ENCODE measurements around the gene ZNF384. TPM values are rescaled to one million over a fixed set of nuclear protein-coding genes. Genes with fewer than 3 reads are reported as not detected.
"Not testable (repeated sequence)": the region's sequence is repeated elsewhere in the genome, so short reads cannot be mapped to it uniquely, and the experiment has no call there.

The ZNF384 gene
- total RNA-seq, 1 experiment from 2014 or later, result 88.0 TPM

- Histone ChIP-seq H4K20me1 (ENCODE audit: control insufficient read depth, insufficient read depth, insufficient read length) (no peaks in the 10 kb centered on the region), H2BK120ac (ENCODE audit: low read depth, low read length, poor library complexity, severe bottlenecking) (no peak overlapping the region), H3T11ph (ENCODE audit: low read length) (no peak overlapping the region), H4K8ac (replicated peaks; ENCODE audit: insufficient read length, low read depth, low read length) (no peak overlapping the region), H3K9me3 (ENCODE audit: control insufficient read depth, low read depth, low read length) (no peaks in the 10 kb centered on the region), H3K4me2 (ENCODE audit: insufficient read depth, insufficient read length, low read length) (no peak overlapping the region), H3K79me2 (ENCODE audit: insufficient read depth, low read length) (no peaks in the 10 kb centered on the region), H4K5ac (ENCODE audit: insufficient read length, low read depth, low read length) (no peak overlapping the region), H3K79me1 (ENCODE audit: insufficient read depth, low read depth, low read length, poor library complexity, severe bottlenecking) (no peaks in the 10 kb centered on the region), H3K27ac (ENCODE audit: insufficient read length, low read depth, low read length) (no peak overlapping the region), H3K9ac (ENCODE audit: extremely low read depth, insufficient read length, low read length) (no peak overlapping the region), H2BK12ac (ENCODE audit: insufficient read length, low read depth, low read length) (no peak overlapping the region), H2AK5ac (ENCODE audit: insufficient read length, low read length) (no peak overlapping the region), H3K27me3 (ENCODE audit: insufficient read depth, low read length) (no peaks in the 10 kb centered on the region), H2BK5ac (ENCODE audit: insufficient read length, low read length) (no peak overlapping the region), H3K56ac (ENCODE audit: insufficient read length, low read depth, low read length) (no peak overlapping the region), H3K14ac (ENCODE audit: insufficient read depth, low read length) (no peak overlapping the region), H3K23ac (ENCODE audit: insufficient read length, low read depth, low read length) (no peak overlapping the region), H3K4me1 (ENCODE audit: insufficient read depth, low read length) (no peaks in the 10 kb centered on the region), H2AFZ (ENCODE audit: low read length) (no peak overlapping the region), H3K18ac (ENCODE audit: insufficient read length, low read depth, low read length) (no peak overlapping the region), H2BK20ac (ENCODE audit: low read depth, low read length, poor library complexity, severe bottlenecking) (no peak overlapping the region), H3K4ac (ENCODE audit: low read depth, low read length) (no peak overlapping the region), H2BK15ac (ENCODE audit: low read depth, low read length) (no peak overlapping the region), H4K91ac (ENCODE audit: insufficient read length, low read depth, low read length) (no peak overlapping the region), H3K23me2 (ENCODE audit: insufficient read length, low read depth, low read length, poor library complexity, severe bottlenecking) (no peaks in the 10 kb centered on the region)
- WGBS (ENCODE audit: extremely low coverage, insufficient read length, low lambda C conversion rate), result no CpG with 5 or more reads among the region's 10 CpGs
- H3K27ac Mint-ChIP-seq, result peak overlapping the region in 1 of 3 experiments; percentile 37; a peak in 1 of 7 replicates
- H3K4me1 Mint-ChIP-seq, result no peaks in the 10 kb centered on the region
- peaks cover 0 to 5% (median 2%) of the 10 kb centered on the region in 3 experiments; a peak in 2 of 7 replicates for H3K36me3 Mint-ChIP-seq (ENCODE audit: insufficient read depth in 1 of 3, low read depth in 3 of 3)
- H3K9me3 Mint-ChIP-seq, result peaks cover 8% of the 10 kb centered on the region in 2 experiments
- no peak for DNase-seq
- no peak for TF ChIP-seq CTCF (conservative IDR thresholded peaks at IDR 0.05)
- peak overlapping the region in 1 of 2 experiments; percentile 51; a peak in 2 of 5 replicates for H3K4me3 Mint-ChIP-seq
- H3K27me3 Mint-ChIP-seq (ENCODE audit: low read depth), result peaks cover 7% of the 10 kb centered on the region
Measured at GRCh38 chr12:6716874-6717437, 27.8 kb upstream of the ZNF384 start.

DNA sequence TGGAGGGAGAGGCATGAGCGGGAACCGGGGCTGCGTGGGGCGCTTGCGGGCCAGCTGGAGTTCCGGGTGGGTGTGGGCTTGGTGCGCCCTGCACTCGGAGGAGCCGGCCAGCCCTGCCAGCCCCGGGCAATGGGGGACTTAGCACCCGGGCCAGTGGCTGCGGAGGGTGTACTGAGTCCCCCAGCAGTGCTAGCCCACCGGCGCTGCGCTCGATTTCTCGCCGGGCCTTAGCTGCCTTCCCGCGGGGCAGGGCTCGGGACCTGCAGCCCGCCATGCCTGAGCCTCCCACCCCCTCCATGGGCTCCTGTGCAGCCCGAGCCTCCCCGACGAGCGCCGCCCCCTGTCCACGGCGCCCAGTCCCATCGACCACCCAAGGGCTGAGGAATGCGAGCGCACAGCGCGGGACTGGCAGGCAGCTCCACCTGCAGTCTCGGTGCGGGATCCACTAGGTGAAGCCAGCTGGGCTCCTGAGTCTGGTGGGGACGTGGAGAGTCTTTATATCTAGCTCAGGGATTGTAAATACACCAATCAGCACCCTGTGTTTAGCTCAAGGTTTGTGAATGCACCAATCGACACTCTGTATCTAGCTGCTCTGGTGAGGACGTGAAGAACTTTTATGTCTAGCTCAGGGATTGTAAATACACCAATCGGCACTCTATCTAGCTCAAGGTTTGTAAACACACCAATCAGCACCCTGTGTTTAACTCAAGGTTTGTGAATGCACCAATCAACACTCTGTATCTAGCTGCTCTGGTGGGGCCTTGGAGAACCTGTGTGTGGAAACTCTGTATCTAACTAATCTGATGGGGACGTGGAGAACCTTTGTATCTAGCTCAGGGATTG is 27.1 kb upstream of the ZNF384 start:
- H3K4ac ChIP-seq (ENCODE audit: low read depth, low read length); H3K14ac ChIP-seq (ENCODE audit: insufficient read depth, low read length); H2AK5ac ChIP-seq (ENCODE audit: insufficient read length, low read length); H3K9ac ChIP-seq (ENCODE audit: extremely low read depth, insufficient read length, low read length); H3K4me1 ChIP-seq (ENCODE audit: insufficient read depth, low read length); H4K91ac ChIP-seq (ENCODE audit: insufficient read length, low read depth, low read length); H2BK20ac ChIP-seq (ENCODE audit: low read depth, low read length, poor library complexity, severe bottlenecking); H3K9me3 ChIP-seq (ENCODE audit: control insufficient read depth, low read depth, low read length); H3K4me2 ChIP-seq (ENCODE audit: insufficient read depth, insufficient read length, low read length); H2AFZ ChIP-seq (ENCODE audit: low read length); H3T11ph ChIP-seq (ENCODE audit: low read length); H3K23me2 ChIP-seq (ENCODE audit: insufficient read length, low read depth, low read length, poor library complexity, severe bottlenecking); H3K27ac ChIP-seq (ENCODE audit: insufficient read length, low read depth, low read length); H3K79me1 ChIP-seq (ENCODE audit: insufficient read depth, low read depth, low read length, poor library complexity, severe bottlenecking); H4K20me1 ChIP-seq (ENCODE audit: control insufficient read depth, insufficient read depth, insufficient read length); H3K4me1 Mint-ChIP-seq; H3K27ac Mint-ChIP-seq; H3K4me3 Mint-ChIP-seq; H3K9me3 Mint-ChIP-seq; H2BK5ac ChIP-seq (ENCODE audit: insufficient read length, low read length); DNase-seq; H2BK120ac ChIP-seq (ENCODE audit: low read depth, low read length, poor library complexity, severe bottlenecking); H4K8ac ChIP-seq (replicated peaks; ENCODE audit: insufficient read length, low read depth, low read length); H3K18ac ChIP-seq (ENCODE audit: insufficient read length, low read depth, low read length); H4K5ac ChIP-seq (ENCODE audit: insufficient read length, low read depth, low read length); H3K79me2 ChIP-seq (ENCODE audit: insufficient read depth, low read length); H3K27me3 ChIP-seq (ENCODE audit: insufficient read depth, low read length); H3K56ac ChIP-seq (ENCODE audit: insufficient read length, low read depth, low read length); H2BK15ac ChIP-seq (ENCODE audit: low read depth, low read length); H2BK12ac ChIP-seq (ENCODE audit: insufficient read length, low read depth, low read length); H3K27me3 Mint-ChIP-seq (ENCODE audit: low read depth); H3K36me3 Mint-ChIP-seq (ENCODE audit: insufficient read depth in 1 of 3, low read depth in 3 of 3); H3K23ac ChIP-seq (ENCODE audit: insufficient read length, low read depth, low read length): not testable (repeated sequence)
- no CpG with 5 or more reads among the region's 41 CpGs for WGBS (ENCODE audit: extremely low coverage, insufficient read length, low lambda C conversion rate)

All from H9 (cell line).